Glutamatergic neuron (in vitro differentiated cells): ENCODE measurements around the gene ZNF490. TPM values are rescaled to one million over a fixed set of nuclear protein-coding genes. Genes with fewer than 3 reads are reported as not detected.

ENCODE experiments used
- DNase-seq: peaks from one replicate; pipeline ENCODE4 v3.0.0; 2022
- H3K27ac Mint-ChIP-seq: one replicate; pipeline ENCODE4 v1.8.0; 2020; ENCODE audit warnings: mild to moderate bottlenecking, mixed read lengths, inconsistent platforms; ENCODE audit not compliant: unreplicated experiment
- H3K27me3 Mint-ChIP-seq: one replicate; pipeline ENCODE4 v1.8.0; 2020; ENCODE audit warnings: mild to moderate bottlenecking, moderate library complexity, mixed read lengths, inconsistent platforms; ENCODE audit not compliant: unreplicated experiment
- H3K36me3 Mint-ChIP-seq: one replicate; pipeline ENCODE4 v1.8.0; 2020; ENCODE audit warnings: mild to moderate bottlenecking, mixed read lengths, inconsistent platforms; ENCODE audit not compliant: unreplicated experiment
- H3K4me1 Mint-ChIP-seq: one replicate; pipeline ENCODE4 v1.8.0; 2020; ENCODE audit warnings: mild to moderate bottlenecking, low read depth, mixed read lengths, inconsistent platforms; ENCODE audit not compliant: unreplicated experiment
- H3K4me3 Mint-ChIP-seq: one replicate; pipeline ENCODE4 v1.8.0; 2020; ENCODE audit warnings: mild to moderate bottlenecking, mixed read lengths, inconsistent platforms; ENCODE audit not compliant: unreplicated experiment
- H3K9me3 Mint-ChIP-seq: one replicate; pipeline ENCODE4 v1.8.0; 2020; ENCODE audit warnings: mild to moderate bottlenecking, moderate library complexity, mixed read lengths, inconsistent platforms; ENCODE audit not compliant: unreplicated experiment
- CTCF ChIP-seq: fragments of 200-600 bp; sonication (generic); IDR thresholded peaks from one replicate; pipeline ENCODE4 v1.5.0; 2021; ENCODE audit not compliant: partially characterized antibody, unreplicated experiment
- total RNA-seq: library from RNA; stranded (reverse); fragmentation: NEBNext Ultra II Directional; extraction: Animal tissue kit (Norgen Biotek cat#: 25700); gene quantifications from one replicate; pipeline ENCODE4 v1.2.1, GENCODE V29; 2021; ENCODE audit not compliant: unreplicated experiment

The ZNF490 gene
- total RNA-seq, 1 donor from 2014 or later = 8.0 TPM

- H3K36me3 Mint-ChIP-seq = no peaks in the 10 kb centered on the region
- no peak overlapping the region for H3K27ac Mint-ChIP-seq
- no peak overlapping the region for H3K4me3 Mint-ChIP-seq
- peaks cover 4% of the 10 kb centered on the region for H3K9me3 Mint-ChIP-seq
- no peaks in the 10 kb centered on the region for H3K4me1 Mint-ChIP-seq
- no peak for DNase-seq
- peaks cover 7% of the 10 kb centered on the region for H3K27me3 Mint-ChIP-seq
- no peak for TF ChIP-seq CTCF
These were observed 28.1 kb upstream of the ZNF490 start for GRCh38 chr19:12638611-12639182.

- peaks cover 4% of the 10 kb centered on the region for H3K9me3 Mint-ChIP-seq
- H3K27me3 Mint-ChIP-seq = peaks cover 7% of the 10 kb centered on the region
- no peak for DNase-seq
- no peak for TF ChIP-seq CTCF
- H3K27ac Mint-ChIP-seq = no peak overlapping the region
- no peak overlapping the region for H3K4me3 Mint-ChIP-seq
- no peaks in the 10 kb centered on the region for H3K4me1 Mint-ChIP-seq
- no peaks in the 10 kb centered on the region for H3K36me3 Mint-ChIP-seq
These were observed 26.0 kb upstream of the ZNF490 start for GRCh38 chr19:12636631-12637030.

GRCh38 chr19:12629215-12629614 is 18.6 kb upstream of the ZNF490 start:
- no peak for DNase-seq
- Mint-ChIP-seq H3K27ac (no peak overlapping the region), H3K36me3 (peaks cover 39% of the 10 kb centered on the region), H3K9me3 (peaks cover 5% of the 10 kb centered on the region), H3K4me1 (no peaks in the 10 kb centered on the region), H3K4me3 (no peak overlapping the region), H3K27me3 (no peaks in the 10 kb centered on the region)
- TF ChIP-seq CTCF = no peak

GRCh38 chr19:12628040-12629022 is 17.7 kb upstream of the ZNF490 start:
- H3K27me3 Mint-ChIP-seq = no peaks in the 10 kb centered on the region
- no peak overlapping the region for H3K27ac Mint-ChIP-seq
- no peak for DNase-seq
- no peak overlapping the region for H3K4me3 Mint-ChIP-seq
- H3K36me3 Mint-ChIP-seq = peaks cover 42% of the 10 kb centered on the region
- no peaks in the 10 kb centered on the region for H3K4me1 Mint-ChIP-seq
- no peak for TF ChIP-seq CTCF
- peaks cover 5% of the 10 kb centered on the region for H3K9me3 Mint-ChIP-seq

GRCh38 chr19:12626958-12627357 is 16.3 kb upstream of the ZNF490 start:
- Mint-ChIP-seq H3K9me3 (peaks cover 6% of the 10 kb centered on the region), H3K4me1 (no peaks in the 10 kb centered on the region), H3K27ac (no peak overlapping the region), H3K27me3 (no peaks in the 10 kb centered on the region), H3K4me3 (no peak overlapping the region), H3K36me3 (peaks cover 47% of the 10 kb centered on the region)
- no peak for TF ChIP-seq CTCF
- no peak for DNase-seq
